HG02588 (cell line): ENCODE data around the gene LAMA2.

Experiments
- ATAC-seq: cut with Tn5 transposase; IDR thresholded peaks from one replicate; pipeline ENCODE4 v1.9.1; 2021; ENCODE audit warnings: mild to moderate bottlenecking, moderate library complexity; ENCODE audit not compliant: unreplicated experiment

LAMA2 gene

DNA sequence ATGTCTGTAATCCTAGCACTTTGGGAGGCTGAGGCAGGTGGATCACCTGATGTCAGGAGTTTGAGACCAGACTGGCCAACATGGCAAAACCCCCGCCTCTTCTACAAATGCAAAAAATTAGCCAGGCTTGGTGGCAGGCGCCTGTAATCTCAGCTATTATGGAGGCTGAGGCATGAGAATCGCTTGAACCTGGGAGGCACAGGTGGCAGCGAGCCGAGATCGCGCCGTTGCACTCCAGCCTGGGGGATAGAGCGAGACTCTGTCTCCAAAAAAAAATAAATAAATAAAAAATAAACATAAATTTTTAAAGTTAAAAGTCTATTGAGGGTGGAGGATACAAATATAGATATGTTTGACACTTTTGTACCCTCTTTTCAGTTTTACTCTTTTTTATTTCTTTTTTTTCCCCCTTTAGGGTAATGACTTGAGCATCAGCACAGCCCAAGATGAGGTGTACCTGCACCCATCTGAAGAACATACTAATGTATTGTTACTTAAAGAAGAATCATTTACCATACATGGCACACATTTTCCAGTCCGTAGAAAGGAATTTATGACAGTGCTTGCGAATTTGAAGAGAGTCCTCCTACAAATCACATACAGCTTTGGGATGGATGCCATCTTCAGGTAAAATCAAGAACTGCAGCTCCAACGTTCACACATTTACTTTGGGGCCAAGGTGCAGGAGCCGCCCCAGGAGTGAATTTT, 368.9 kb downstream of the LAMA2 start:
- ATAC-seq: peak; percentile 84

GRCh38 chr6:129252377-129253071, 369.6 kb downstream of the LAMA2 start:
- no peak for ATAC-seq

DNA sequence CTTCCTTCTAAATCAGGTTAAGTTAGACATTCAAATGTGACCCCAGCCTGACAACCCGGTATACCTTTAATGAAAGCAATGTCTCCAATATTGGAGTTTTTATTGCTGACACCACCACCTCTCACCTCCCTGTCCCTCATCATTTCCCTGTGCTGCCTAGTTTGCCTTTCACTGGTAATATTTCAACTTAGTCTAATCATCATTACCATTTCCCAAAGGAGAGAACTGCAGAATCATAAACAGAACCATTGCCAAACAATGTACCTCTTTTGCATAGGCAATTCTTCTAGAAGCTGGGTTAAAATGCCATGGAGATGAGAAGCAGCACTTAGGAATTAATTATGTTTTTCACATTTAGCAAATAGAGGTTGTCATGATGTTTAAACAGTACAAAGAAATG, 370.3 kb downstream of the LAMA2 start:
- no peak for ATAC-seq

GRCh38 chr6:129253727-129254126, 370.8 kb downstream of the LAMA2 start:
- ATAC-seq: no peak

- ATAC-seq: no peak
Measured at GRCh38 chr6:129257196-129257595, 374.3 kb downstream of the LAMA2 start.

- ATAC-seq: no peak
Measured at GRCh38 chr6:129262661-129263060, 379.7 kb downstream of the LAMA2 start.

DNA sequence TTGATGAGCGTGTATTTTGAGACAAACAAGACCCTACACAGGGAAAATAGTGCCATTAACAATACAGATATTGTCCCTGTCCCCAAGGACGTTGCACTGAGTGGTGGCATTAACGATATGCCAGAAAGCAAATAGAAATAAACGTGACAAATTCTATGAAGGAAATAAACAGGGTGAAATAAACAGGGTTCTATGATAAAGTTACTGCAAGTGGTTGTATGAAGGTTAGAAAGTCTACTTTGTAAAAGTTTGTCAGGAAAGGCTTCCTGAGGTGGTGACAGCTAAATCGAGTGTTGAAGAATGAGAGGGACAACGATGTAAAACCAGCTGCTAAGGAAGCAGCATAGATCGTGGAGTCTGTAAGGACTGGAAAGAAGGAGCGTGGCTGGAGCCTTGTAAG, 380.2 kb downstream of the LAMA2 start:
- no peak for ATAC-seq

DNA sequence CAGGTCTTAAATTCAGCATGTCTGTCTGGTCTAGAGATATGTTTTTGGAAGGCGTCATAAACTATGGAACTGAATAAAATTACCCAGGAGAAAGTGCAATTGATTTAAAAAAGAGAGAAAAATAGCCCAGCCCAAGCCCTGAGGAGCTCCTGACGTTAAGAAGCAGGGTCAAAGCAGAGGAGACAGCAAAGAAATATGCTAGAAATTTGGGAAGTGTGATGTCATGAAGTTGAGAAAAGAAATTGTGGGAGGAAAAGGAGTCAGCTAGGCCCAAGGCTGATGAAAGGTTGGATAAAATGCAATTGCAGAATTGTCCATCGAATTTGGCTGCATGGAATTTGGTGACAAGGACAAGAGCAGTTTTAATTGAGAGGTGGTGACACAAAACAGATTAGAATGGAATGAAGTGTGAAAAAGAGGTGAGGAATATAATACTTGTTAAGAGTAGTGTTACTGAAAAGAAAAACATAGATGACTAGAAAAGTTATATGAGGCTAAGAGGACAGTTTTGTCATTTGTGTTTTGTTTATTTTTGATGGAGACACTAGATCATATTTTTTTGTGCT, 381.6 kb downstream of the LAMA2 start:
- no peak for ATAC-seq

GRCh38 chr6:129267028-129267427, 384.1 kb downstream of the LAMA2 start:
- ATAC-seq: no peak

- no peak for ATAC-seq
Measured at GRCh38 chr6:129269076-129269475, 386.1 kb downstream of the LAMA2 start.

DNA sequence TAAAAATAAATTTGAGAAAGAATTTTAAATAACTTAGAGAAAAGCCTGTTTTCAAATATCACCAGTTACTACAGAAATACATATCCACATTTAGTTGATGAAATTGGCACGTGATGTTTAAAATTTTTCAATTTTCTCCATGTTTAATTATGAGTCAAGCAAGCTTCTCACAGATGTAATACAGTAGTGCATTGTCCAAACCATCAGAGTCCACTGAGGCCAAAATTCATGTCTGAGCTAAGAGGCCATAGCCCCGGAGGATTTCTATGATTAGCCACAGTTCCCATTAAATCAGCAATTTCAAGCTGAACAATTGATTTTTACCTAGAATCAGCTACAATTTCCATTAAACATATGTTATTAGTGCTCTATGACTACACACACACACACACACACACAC, 387.0 kb downstream of the LAMA2 start:
- ATAC-seq: no peak

DNA sequence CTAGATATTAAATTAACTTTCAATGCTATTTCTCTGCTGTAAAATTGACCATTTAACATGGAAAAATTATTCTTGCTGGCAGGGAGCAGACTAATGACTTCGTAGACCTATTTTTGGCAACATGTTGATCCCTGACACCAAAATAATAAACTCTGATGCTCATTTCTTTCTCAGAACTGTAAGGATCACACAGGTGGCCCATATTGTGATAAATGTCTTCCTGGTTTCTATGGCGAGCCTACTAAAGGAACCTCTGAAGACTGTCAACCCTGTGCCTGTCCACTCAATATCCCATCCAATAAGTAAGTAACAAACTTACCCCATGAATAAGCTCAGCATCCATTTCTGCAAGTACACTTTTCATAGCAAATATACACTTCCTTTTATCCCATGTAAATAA, 387.5 kb downstream of the LAMA2 start:
- no peak for ATAC-seq

DNA sequence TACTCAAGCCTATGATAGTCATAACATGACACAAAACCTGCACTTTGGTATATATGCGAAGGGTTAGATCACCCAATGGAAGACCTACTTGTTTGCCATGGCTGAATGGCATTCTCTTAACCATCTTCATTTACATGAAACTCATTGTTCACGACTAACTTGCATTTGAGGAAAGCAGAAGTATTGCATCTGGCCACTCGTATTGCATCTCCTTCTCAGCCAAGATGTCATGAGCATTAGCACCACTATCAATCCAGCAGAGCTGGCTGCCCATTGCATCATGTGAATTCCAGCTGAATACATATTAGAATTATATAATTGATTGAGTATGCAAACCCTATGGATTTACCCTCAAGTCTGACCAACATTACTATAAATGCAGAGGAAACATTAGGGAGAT, 390.2 kb downstream of the LAMA2 start:
- no peak for ATAC-seq

DNA sequence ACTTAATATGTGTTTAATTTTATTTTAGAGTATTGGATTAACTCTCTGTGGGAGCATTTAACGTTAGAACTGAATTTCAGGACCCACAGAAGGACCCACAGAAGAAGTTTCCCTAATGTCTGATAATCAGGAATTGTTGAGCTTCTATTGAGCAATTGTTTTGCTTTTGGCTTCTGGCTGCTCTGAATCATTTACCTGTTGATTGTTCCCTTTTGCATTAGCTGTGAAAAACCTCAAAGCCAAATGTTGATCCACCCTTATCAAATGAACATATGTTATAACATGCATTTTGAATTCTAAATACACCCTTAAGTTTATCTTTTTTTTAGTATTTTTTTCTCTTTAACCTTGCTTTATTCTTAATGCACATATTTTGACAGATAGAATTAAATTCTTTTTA, 393.5 kb downstream of the LAMA2 start:
- no peak for ATAC-seq

GRCh38 chr6:129276986-129277385, 394.0 kb downstream of the LAMA2 start:
- ATAC-seq: no peak

DNA sequence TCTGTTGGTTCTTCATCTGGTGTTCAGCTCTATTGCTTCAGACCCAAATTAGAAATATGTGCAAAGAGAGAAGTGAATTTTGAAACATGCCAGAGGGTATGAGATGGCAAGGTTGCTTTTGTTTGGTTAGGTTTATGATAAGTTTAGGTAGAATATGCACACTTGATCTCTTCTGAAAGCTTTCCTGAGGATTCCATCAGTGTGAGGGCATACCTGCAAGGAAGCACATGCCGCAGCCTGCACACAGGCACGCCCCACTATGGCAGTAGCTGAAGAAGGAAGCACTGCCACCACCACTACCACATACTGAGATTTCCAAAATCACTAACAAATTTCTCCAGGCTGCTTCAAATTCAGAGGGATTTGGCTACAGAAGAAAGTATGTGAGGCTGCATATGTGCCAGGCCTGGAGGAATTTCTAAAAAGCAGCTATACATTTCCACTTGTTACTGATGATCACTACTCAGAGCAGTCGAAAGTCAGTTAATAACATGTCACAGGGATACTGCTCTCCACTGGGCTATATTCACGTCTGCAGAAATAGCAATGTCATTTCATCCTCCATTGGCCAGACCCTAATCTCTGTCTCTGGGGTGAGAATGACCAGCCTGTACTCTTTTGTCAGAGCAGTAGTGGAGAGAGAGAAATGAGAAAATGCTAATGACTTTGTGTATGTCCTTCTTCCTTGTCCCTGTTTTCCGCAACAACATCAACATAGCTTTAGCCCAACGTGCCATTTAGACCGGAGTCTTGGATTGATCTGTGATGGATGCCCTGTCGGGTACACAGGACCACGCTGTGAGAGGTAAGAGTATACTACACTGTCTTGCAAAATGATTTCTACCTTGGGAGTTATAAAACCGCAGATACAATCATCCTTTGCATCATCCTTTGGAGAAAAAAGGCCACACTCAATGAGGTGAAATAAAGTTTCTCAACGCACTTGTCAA, 396.7 kb downstream of the LAMA2 start:
- ATAC-seq: no peak

DNA sequence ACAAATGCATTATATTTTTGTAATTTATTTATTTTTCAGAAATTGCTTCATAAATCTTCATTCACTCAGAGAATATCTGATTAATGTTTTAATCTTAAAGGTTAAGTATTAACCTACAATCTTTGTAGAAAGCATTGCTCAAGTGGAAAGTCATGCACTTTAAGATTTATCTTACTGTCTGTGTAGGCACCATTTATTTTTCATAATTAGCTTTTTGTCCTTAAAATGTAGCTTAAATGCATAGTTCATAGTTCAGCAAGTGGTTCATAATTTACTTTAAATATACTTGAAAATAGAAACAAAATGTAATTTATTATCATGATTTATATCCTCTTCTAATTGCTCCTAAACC, 397.3 kb downstream of the LAMA2 start:
- no peak for ATAC-seq

GRCh38 chr6:129280749-129281148, 397.8 kb downstream of the LAMA2 start:
- no peak for ATAC-seq

DNA sequence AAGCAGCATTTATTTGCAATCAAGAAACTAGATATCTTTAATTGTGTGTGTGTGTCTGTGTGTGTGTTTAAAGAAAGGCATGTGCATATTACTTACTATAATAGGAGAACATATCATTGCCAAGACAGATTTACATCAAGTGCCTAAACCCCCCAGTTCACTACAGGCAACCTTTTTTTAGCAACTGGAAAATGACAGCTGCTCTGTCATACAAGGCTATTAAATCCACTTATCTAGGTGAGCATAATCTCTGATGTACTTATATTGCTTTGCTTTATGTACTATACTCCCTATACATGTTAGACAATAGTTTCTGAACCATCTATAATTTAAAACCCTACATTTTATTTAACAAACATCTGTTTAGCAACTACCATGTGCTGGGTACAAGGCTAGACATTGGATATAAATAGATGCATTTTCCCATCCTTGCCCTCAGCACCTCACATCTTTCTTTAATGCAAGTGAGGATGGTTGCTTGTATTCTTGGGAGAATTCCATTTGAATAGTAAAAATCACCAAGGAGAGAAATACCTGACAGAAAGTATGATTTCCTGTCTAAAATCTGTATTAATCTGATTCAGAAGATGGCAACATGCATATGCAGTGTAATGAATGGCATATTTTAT, 398.3 kb downstream of the LAMA2 start:
- ATAC-seq: no peak

- no peak for ATAC-seq
Measured at GRCh38 chr6:129282019-129282418, 399.1 kb downstream of the LAMA2 start.

DNA sequence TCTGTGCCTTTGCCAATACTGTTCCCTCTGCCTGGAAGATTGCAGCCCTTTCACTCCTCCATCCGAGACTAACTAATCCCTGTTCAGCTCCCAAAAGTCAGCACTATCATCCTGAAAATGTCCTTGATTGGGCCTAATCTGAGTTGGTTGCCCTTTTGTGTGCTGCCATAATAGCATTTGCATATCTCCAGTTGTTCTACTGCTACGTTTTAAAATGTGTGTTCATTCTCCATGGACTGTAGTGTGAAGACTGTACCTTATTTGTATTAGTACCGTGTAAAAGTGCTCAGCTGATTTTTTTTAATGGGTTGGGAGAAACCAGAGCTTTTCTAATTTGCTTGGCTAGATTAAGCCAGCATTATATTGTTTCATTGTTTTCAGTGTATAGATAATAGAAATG, 401.3 kb downstream of the LAMA2 start:
- ATAC-seq: no peak
